Omental fat pad (tissue), 4 donors: ENCODE measurements around the gene BCL2L1. TPM values are rescaled to one million over a fixed set of nuclear protein-coding genes. Genes with fewer than 3 reads are reported as not detected.
A peak's percentile ranks its signal among the peaks of the same experiment; 100 is the strongest.

Experiments used
- ATAC-seq: fragments of 150-250 bp; one replicate; pipeline ENCODE4 v1.9.1; 2016; ENCODE audit warnings: mild to moderate bottlenecking, moderate library complexity; ENCODE audit not compliant: low FRiP score
- DNase-seq: peaks from one replicate; pipeline ENCODE4 v3.0.0-alpha.2; 2019; ENCODE audit warnings: low spot score
- total RNA-seq, 4 donors: library from RNA; depleted of rRNA; stranded (reverse); fragments of >200 nt; gene quantifications; one replicate each; pipeline ENCODE4 v1.1.0, GENCODE V29; 2016
- TF ChIP-seq, protein P1 (sequence below), 3 donors: fragments of 450-650 bp; IDR thresholded peaks; one replicate each; pipeline ENCODE4 v1.5.1; 2016 to 2017; ENCODE audit warnings: antibody characterized with exemption in 3 of 3, mild to moderate bottlenecking in 3 of 3, moderate library complexity in 2 of 3

The BCL2L1 gene
- total RNA-seq, 4 donors from 2014 or later, result 65.0 to 140 (median 112) TPM

DNA sequence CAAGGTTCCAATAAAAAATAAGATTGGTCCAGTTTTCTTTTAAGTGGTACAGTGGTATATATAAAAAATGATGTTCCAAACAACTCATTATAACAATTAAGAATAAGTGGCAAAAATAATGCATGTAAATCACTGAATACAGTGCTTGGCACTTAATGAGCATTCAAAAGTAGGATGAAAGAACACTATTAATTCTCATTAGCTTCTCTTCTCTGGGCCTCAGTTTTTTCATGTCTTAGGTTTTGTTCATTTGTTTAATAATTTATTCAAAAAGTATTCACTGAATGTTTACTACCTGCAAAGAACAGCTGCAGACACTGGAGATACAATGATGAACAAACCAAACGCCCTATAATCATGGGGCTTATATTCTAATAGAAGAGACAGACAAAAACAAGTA lies 21.1 kb downstream of the BCL2L1 start:
- no peak for ATAC-seq
- TF ChIP-seq, protein P1, sequence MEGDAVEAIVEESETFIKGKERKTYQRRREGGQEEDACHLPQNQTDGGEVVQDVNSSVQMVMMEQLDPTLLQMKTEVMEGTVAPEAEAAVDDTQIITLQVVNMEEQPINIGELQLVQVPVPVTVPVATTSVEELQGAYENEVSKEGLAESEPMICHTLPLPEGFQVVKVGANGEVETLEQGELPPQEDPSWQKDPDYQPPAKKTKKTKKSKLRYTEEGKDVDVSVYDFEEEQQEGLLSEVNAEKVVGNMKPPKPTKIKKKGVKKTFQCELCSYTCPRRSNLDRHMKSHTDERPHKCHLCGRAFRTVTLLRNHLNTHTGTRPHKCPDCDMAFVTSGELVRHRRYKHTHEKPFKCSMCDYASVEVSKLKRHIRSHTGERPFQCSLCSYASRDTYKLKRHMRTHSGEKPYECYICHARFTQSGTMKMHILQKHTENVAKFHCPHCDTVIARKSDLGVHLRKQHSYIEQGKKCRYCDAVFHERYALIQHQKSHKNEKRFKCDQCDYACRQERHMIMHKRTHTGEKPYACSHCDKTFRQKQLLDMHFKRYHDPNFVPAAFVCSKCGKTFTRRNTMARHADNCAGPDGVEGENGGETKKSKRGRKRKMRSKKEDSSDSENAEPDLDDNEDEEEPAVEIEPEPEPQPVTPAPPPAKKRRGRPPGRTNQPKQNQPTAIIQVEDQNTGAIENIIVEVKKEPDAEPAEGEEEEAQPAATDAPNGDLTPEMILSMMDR (IDR thresholded peaks at IDR 0.05), result no peak
- no peak for DNase-seq

DNA sequence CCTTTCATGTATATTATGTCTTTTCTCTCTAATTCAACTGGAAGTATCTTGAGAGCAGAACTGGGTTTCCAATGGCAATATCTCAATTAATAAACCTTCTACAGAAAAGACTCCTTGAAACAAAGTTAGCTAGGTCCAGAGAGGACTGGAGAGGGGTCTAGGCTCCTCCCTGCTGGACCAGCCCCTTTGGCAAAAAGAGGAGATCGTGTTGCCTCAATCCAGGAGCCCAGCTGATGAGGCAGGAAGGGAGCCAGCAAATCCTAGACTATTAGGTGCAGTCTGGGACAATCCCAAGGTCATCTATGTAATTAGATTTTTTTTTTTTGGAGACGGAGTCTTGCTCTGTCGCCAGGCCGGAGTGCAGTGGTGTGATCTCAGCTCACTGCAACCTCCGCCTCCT lies 21.9 kb downstream of the BCL2L1 start:
- ATAC-seq (no peak), DNase-seq (no peak)
- TF ChIP-seq, protein P1 (IDR thresholded peaks at IDR 0.05), result no peak

DNA sequence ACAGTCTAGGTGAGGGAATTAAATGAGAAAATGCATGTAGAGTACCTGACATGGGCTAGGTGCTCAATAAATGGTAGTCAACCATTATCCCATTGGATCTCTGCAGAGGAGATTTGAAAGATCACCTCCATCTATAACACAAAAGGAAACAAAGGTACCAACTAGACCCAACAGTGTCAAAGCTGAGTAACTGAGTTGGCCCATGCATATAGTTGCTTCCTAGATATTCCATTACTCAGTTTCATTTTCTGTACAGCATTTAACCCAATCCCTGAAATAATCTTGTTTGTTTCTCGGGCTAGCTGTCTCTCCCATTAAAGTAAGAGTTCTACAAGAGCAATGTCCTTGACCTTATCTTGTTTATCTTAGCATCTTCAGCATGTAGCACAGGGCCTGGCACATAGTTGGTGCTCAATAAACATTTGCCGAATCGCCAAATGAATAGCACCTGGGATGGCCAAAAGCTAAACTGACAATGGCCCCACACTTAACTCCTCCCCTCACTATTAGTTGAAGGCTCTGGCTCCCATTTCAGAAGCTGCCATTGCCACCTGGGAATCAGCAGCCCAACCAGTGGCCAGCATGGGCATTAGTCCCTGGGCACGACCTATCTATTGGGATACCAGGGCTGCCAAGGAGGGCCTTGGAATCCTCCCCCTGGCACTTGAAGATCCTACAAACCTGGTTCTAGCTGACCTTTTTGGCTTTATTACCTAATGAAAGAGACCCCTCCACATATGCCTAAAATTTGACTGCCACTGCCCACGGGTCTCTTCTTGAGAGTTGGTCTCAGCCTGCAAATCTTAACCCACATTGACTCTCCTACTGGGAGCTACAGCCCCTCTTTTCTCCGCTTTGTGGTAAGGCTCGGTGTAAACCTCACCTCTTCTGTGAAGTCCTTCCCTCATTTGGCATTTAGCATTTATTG lies 22.6 kb downstream of the BCL2L1 start:
- ATAC-seq (no peak), DNase-seq (no peak)
- TF ChIP-seq, protein P1 (IDR thresholded peaks at IDR 0.05), result no peak

DNA sequence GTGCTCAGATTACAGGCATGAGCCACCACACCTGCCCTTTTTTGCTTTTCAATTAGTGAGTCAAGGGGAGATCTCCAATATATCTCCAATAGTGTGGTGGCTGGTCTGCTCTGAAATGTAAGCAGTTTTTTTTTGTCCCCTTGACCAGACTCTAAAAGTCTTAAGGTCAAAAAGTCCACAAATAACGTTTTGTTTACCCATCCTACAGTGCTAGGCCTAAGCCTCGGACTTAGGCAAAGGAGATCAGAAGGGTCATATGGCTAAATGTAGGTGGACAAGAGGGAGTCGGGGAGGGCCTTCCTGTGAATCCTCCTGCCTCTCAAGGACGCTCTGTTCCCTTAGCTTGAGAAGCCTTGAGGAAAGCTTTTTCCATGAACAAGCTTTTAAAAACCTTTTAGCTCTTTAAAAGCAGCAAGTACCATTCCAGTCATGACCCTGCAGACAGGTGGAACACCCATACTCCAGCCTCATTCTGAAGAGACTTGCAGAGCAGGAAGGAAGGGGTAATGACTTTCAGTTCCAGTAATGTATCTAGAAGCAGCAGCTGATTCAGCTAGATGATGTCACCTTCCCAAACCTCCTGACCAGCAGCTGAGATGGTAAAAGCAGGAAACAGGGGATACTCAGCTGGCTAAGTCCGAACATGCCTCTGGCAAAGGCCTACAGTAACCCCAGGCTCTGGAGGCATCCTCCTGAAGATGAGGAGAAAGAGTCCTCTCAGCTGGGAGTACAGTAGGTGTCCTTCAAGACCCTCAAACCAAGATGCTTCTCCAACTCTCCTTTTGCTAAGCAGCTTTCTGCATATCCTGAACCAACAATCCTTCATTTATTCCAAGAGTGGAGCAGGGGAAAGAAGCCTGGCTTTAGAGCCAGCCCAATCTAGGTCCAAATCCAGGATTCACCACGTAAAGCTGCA lies 23.6 kb downstream of the BCL2L1 start:
- DNase-seq, result peak; percentile 50
- peak; percentile 88 for ATAC-seq
- TF ChIP-seq, protein P1 (IDR thresholded peaks at IDR 0.05), result no peak

DNA sequence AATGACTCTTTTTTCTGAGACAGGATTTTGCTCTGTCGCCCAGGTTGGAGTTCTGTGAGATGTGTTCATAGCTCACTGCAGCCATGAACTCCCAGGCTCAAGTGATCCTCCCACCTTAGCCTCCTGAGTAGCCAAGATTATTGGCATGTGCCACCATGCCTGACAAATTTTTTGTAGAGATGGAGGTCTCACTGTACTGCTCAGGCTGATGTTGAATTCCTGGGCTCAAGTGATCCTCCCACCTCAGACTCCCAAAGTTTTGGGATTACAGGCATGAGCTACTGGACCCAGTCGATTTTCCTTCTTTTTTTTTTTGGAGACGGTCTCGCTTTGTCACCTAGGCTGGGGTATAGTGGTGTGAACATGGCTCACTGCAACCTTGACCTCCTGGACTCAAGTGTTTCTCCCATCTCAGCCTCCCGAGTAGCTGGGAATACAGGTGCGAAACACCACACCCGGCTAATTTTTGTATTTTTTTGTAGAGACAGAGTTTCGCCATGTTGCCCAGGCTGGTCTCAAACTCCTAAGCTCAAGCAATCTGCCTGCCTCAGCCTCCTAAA lies 24.3 kb downstream of the BCL2L1 start:
- ATAC-seq, result no peak
- DNase-seq, result no peak
- TF ChIP-seq, protein P1 (IDR thresholded peaks at IDR 0.05), result no peak

DNA sequence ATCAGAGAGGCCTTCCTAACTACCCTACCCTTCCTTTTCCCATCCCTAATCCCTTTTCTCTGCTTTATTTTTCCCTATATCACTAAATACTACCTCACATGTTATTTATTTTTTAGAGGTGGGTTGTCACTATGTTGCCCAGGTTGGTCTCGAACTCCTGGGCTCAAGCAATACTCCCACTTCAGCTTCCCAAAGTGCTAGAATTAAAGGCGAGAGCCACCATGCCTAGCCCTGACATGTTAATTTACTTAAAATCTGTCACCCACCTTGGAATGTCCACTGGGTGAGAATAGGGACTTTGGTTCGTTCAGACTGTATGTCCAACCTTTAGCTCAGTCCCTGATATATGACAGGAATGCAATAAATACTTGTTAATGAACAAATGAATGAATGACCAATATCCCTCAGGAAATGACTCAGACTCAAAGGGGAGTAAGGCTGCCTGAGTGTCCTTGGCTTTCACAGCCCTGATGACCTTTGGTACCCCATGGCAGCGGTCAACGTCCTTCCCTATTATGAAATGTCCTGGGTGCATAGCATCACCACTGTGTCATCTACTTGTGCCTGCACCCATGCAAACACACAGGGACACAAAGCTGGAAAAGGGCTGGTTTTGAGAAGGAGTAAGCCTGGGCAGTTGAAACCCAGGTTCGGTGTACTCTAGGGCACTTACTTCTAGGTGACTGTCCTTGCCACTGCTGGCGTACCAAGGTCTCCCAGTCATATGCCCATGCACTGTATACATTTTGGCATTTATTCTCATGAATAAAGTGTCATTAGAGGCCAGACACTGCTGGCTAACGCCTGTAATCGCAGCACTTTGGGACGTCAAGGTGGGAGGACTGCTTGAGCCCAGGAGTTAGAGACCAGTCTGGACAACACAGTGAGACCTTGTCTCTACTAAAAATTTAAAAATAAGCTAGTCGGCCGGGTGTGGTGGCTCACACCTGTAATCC lies 26.5 kb downstream of the BCL2L1 start:
- DNase-seq (no peak), ATAC-seq (peak; percentile 73)
- TF ChIP-seq, protein P1 (IDR thresholded peaks at IDR 0.05), result no peak
